OCI-LY7 (cell line): ENCODE data around the gene TFCP2. TPM values are rescaled to one million over a fixed set of nuclear protein-coding genes. Genes with fewer than 3 reads are reported as not detected.

Source experiments
- BruUV-seq: library from RNA; stranded (reverse); fragments of 400-500 nt; replicated peaks from 2 replicates; lab custom pipeline; 2021; lab: Mats Ljungman, UMichigan
- CTCF ChIA-PET: fragments of 300-600 bp; sonication (Branson Sonifier 250); formaldehyde crosslinking; loops from one replicate; lab custom pipeline; 2022; ENCODE audit warnings: antibody characterized with exemption; ENCODE audit not compliant: unreplicated experiment; lab: Charles Lee
- POLR2A ChIA-PET: fragments of 300-600 bp; sonication (Branson Sonifier 250); formaldehyde crosslinking; loops from one replicate; lab custom pipeline; 2022; ENCODE audit warnings: antibody characterized with exemption; lab: Charles Lee
- DNase-seq: peaks from one replicate; pipeline ENCODE4 v3.0.0-alpha.2; 2015; ENCODE audit warnings: low spot score
- H2AFZ ChIP-seq: fragments of 200-600 bp; sonication (generic), shearing (Covaris generic); 2 replicates; pipeline ENCODE4 v1.6.1; 2014; ENCODE audit warnings: mild to moderate bottlenecking, antibody characterized with exemption, low read length, moderate library complexity
- H3K27ac ChIP-seq: fragments of 200-600 bp; sonication (generic); 2 replicates; pipeline ENCODE4 v1.5.1; 2014; ENCODE audit warnings: mixed run types, low read depth, mild to moderate bottlenecking, moderate library complexity, low read length, inconsistent platforms; ENCODE audit not compliant: poor library complexity, severe bottlenecking
- H3K36me3 ChIP-seq: fragments of 200-600 bp; sonication (generic); 2 replicates; pipeline ENCODE4 v1.6.1; 2014; ENCODE audit warnings: mild to moderate bottlenecking, antibody characterized with exemption, low read length, moderate library complexity, mixed read lengths; ENCODE audit not compliant: insufficient read depth
- H3K4me1 ChIP-seq: fragments of 200-600 bp; sonication (generic); 2 replicates; pipeline ENCODE4 v1.5.1; 2014; ENCODE audit warnings: mild to moderate bottlenecking, low read length; ENCODE audit not compliant: insufficient read depth, poor library complexity, severe bottlenecking
- H3K4me2 ChIP-seq: fragments of 200-600 bp; sonication (generic); 2 replicates; pipeline ENCODE4 v1.6.1; 2014; ENCODE audit warnings: mild to moderate bottlenecking, low read length
- H3K4me3 ChIP-seq: fragments of 200-600 bp; sonication (generic); 2 replicates; pipeline ENCODE4 v1.5.1; 2014; ENCODE audit warnings: mild to moderate bottlenecking, low read depth, low read length; ENCODE audit not compliant: poor library complexity, severe bottlenecking
- H3K79me2 ChIP-seq: fragments of 200-600 bp; sonication (generic); 2 replicates; pipeline ENCODE4 v1.6.1; 2016; ENCODE audit warnings: low read depth, mild to moderate bottlenecking, low read length, moderate library complexity, mixed read lengths; ENCODE audit not compliant: insufficient read depth
- H3K9me2 ChIP-seq: fragments of 200-600 bp; sonication (generic); 2 replicates; pipeline ENCODE4 v1.6.1; 2016; ENCODE audit warnings: mild to moderate bottlenecking, low read length, mixed read lengths; ENCODE audit not compliant: insufficient read depth
- H3K9me3 ChIP-seq: fragments of 200-600 bp; sonication (generic); 2 replicates; pipeline ENCODE4 v1.6.1; 2014; ENCODE audit warnings: mild to moderate bottlenecking, mixed run types, low read length, mixed read lengths
- H4K20me1 ChIP-seq: fragments of 200-600 bp; sonication (generic); 2 replicates; pipeline ENCODE4 v1.6.1; 2014; ENCODE audit warnings: mild to moderate bottlenecking, antibody characterized with exemption, low read length, moderate library complexity, mixed read lengths; ENCODE audit not compliant: insufficient read depth
- EZH2phosphoT487 ChIP-seq: fragments of 200-600 bp; sonication (generic); IDR thresholded peaks from 2 replicates; pipeline ENCODE4 v1.6.1; 2018; ENCODE audit warnings: low read depth, borderline replicate concordance, mild to moderate bottlenecking, mixed run types, antibody characterized with exemption, low read length, moderate library complexity, mixed read lengths
- intact Hi-C: fragments of 100-400 bp; cut with micrococcal nuclease; formaldehyde crosslinking; loops from one replicate; pipeline ENCODE4 v1.10.0; 2022; ENCODE audit not compliant: unreplicated experiment
- total RNA-seq, 2 experiments: library from RNA; depleted of rRNA in 1 of 2; stranded (reverse); fragments of >200 nt in 1 of 2; shearing (Covaris generic) in 1 of 2; gene quantifications; 2 replicates each; pipeline ENCODE4 v1.2.3, GENCODE V29; 2014 to 2022
- TF ChIP-seq, protein P1 (sequence below): fragments of 200-600 bp; sonication (generic); conservative IDR thresholded peaks from 2 replicates; pipeline ENCODE4 v1.5.1; 2014; ENCODE audit warnings: mild to moderate bottlenecking, antibody characterized with exemption, low read length, moderate library complexity, mixed read lengths

The TFCP2 gene
- total RNA-seq, 2 experiments from 2014 or later, result 7.2 to 11.5 TPM

- no peaks in the 10 kb centered on the region for H3K79me2 ChIP-seq
- TF ChIP-seq EZH2phosphoT487, result no peak
- TF ChIP-seq, protein P1, sequence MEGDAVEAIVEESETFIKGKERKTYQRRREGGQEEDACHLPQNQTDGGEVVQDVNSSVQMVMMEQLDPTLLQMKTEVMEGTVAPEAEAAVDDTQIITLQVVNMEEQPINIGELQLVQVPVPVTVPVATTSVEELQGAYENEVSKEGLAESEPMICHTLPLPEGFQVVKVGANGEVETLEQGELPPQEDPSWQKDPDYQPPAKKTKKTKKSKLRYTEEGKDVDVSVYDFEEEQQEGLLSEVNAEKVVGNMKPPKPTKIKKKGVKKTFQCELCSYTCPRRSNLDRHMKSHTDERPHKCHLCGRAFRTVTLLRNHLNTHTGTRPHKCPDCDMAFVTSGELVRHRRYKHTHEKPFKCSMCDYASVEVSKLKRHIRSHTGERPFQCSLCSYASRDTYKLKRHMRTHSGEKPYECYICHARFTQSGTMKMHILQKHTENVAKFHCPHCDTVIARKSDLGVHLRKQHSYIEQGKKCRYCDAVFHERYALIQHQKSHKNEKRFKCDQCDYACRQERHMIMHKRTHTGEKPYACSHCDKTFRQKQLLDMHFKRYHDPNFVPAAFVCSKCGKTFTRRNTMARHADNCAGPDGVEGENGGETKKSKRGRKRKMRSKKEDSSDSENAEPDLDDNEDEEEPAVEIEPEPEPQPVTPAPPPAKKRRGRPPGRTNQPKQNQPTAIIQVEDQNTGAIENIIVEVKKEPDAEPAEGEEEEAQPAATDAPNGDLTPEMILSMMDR, result no peak
- H4K20me1 ChIP-seq, result no peaks in the 10 kb centered on the region
- no peaks in the 10 kb centered on the region for H3K36me3 ChIP-seq
- ChIA-PET POLR2A (no interaction called here), CTCF (interaction anchor here (0.5 kb wide), 1 partner anchor 56 kb away, joined by 3 read pairs; no protein-coding TSS in a partner anchor)
- no peak overlapping the region for H3K4me2 ChIP-seq
- intact Hi-C loops, result no loop called here
- no peak overlapping the region for H3K4me3 ChIP-seq
- no peak overlapping the region for H3K27ac ChIP-seq
- H2AFZ ChIP-seq, result no peak overlapping the region
- DNase-seq, result no peak
- no TSS peak for BruUV-seq
- H3K4me1 ChIP-seq, result peaks cover 30% of the 10 kb centered on the region
- H3K9me2 ChIP-seq, result no peaks in the 10 kb centered on the region
- H3K9me3 ChIP-seq, result no peaks in the 10 kb centered on the region
Measured at GRCh38 chr12:51192284-51192671, 19.3 kb upstream of the TFCP2 start.

DNA sequence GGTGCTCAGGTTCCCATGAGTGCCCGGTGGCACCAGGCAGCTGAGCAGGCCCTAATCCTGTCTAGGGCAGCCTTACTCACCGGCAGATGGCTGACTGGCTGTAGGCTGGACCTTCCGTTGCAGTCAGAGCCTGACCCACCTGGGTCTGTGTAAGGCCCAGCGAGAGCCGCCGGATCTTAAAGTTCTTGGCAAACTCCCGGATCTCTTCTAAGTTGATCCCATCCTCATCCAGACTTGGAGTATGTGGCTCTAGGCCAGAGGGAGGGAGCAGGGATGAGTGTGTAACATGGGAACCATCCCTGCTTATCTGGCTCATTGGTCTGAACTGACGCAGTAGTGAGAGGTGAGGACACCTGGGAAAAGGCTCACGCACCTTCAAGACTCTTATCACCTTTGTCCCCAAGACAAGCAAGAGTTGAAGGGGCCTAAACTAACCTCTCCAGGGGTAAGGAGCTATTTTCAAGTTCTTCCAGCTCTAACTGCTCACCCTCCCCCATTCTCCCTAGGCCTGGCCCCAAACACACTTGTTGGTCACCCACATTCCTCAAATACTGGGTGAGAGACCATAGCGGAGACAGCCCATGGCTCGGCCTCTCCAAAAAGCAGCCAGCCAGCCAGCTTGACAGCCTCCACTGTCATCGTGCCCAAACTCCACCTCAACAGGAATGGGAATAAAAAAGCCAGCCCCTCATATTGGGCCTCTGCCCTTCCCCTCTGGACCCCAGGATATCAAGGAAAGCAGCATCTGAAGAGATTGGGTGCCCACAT lies 18.8 kb upstream of the TFCP2 start:
- peaks cover 35% of the 10 kb centered on the region for H3K4me1 ChIP-seq
- intact Hi-C loops, result no loop called here
- ChIA-PET CTCF (interaction anchor here (0.5 kb wide), 1 partner anchor 56 kb away, joined by 3 read pairs; no protein-coding TSS in a partner anchor), POLR2A (no interaction called here)
- no peak overlapping the region for H3K27ac ChIP-seq
- no peak overlapping the region for H3K4me2 ChIP-seq
- H3K9me2 ChIP-seq, result no peaks in the 10 kb centered on the region
- H3K79me2 ChIP-seq, result no peaks in the 10 kb centered on the region
- H2AFZ ChIP-seq, result no peak overlapping the region
- TF ChIP-seq, protein P1, result no peak
- TF ChIP-seq EZH2phosphoT487, result no peak
- DNase-seq, result no peak
- H4K20me1 ChIP-seq, result no peaks in the 10 kb centered on the region
- H3K36me3 ChIP-seq, result no peaks in the 10 kb centered on the region
- H3K4me3 ChIP-seq, result no peak overlapping the region
- H3K9me3 ChIP-seq, result no peaks in the 10 kb centered on the region
- BruUV-seq, result no TSS peak

- DNase-seq, result no peak
- H3K27ac ChIP-seq, result no peak overlapping the region
- CTCF ChIA-PET, result interaction anchor here (1.0 kb wide), 1 partner anchor 14 kb away, joined by 3 read pairs; no protein-coding TSS in a partner anchor
- H3K9me3 ChIP-seq, result no peaks in the 10 kb centered on the region
- H3K79me2 ChIP-seq, result no peaks in the 10 kb centered on the region
- TF ChIP-seq, protein P1, result no peak
- no peak for TF ChIP-seq EZH2phosphoT487
- peaks cover 44% of the 10 kb centered on the region for H3K4me1 ChIP-seq
- H3K4me2 ChIP-seq, result no peak overlapping the region
- intact Hi-C loops, result no loop called here
- H2AFZ ChIP-seq, result no peak overlapping the region
- no peaks in the 10 kb centered on the region for H3K36me3 ChIP-seq
- POLR2A ChIA-PET, result interaction anchor here (0.9 to 1.2 kb wide), 2 partner anchors 11 to 107 kb away, joined by 3 to 5 read pairs; partner anchors contain the start of gene CSRNP2
- no peaks in the 10 kb centered on the region for H3K9me2 ChIP-seq
- BruUV-seq, result no TSS peak
- H4K20me1 ChIP-seq, result no peaks in the 10 kb centered on the region
- no peak overlapping the region for H3K4me3 ChIP-seq
Measured at GRCh38 chr12:51190820-51191219, 17.9 kb upstream of the TFCP2 start.
